Limb (tissue), 2 donors: ENCODE results near the gene HCFC1.

ENCODE experiments used
- DNase-seq, 2 donors: peaks; one replicate each; pipeline ENCODE4 v3.0.0-alpha.2; 2016; ENCODE audit errors: extremely low spot score in 2 of 2

Gene HCFC1

DNA sequence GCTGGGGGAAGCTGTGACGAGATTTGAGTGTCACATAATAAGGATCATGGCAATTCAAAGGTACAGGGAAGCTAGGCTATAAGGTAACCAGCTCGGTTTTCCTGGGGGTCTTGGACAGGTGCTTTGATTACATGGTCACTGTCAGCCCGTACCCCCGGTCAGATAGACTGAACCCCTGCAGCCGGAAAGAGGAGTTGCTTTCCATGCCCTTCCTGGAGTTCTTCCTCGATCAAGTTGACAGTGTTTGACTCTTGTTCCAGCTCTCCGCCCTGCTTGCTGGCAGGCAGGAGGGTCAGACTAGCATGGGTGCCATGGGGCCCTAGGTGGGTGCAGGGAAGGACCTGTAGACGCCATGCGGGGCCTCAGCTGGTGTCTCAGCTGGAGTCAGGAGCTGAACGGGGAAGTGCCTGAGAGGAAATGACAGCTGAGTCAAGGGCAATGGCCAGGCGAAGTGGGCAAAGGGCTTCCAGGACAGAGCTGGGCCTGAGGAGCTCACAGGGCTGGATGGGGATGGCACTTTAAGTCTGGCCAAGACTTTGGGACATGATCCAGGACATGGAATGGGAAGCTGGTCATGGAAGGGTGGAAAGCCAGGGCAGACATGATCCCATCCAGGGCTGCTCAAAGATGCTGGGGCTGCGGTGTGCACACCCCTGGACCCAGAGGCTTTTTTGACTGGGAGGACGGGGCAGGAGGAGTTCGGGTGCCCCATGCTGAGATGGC, 2.5 kb upstream of the HCFC1 start:
- DNase-seq: no peak

DNA sequence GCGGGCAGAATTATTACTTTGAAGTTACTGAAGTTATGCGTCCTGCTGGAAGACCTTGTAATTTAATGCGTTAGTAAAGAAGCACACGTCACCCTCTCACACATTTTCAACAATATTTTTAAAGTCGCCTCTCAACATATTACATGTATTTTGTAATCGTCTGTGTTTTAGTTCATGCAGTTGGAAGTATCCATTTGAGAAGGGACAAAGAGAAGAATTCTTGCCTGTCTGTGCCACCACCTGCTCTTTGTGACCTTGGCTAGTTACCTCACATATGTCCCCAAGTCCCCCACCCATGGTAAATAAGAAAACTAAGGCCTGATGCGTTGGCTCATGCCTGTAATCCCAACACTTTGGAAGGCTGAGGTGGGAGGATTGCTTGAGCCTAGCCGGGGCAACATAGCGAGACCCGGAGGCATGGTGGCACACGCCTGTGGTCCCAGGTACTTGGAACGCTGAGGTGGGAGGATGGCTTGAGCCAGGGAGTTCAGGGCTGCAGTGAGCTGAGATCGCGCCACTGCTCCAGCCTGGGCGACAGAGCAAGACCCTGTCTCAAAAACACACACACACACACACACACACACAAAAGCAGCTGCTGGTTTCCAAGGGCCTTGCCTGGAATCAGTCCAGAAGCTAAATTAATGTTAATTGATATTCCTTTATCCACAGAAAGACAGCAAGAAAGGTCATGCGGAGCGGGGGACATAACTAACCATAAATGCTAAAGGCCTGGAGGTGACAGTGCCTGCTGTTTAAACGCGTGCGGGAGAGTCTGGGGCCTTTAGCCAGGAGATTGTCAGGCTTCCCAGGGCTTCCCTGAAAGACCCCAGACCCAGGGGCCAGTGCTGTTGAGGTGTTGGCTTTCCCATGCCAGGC, 1.7 kb upstream of the HCFC1 start:
- no peak for DNase-seq

DNA sequence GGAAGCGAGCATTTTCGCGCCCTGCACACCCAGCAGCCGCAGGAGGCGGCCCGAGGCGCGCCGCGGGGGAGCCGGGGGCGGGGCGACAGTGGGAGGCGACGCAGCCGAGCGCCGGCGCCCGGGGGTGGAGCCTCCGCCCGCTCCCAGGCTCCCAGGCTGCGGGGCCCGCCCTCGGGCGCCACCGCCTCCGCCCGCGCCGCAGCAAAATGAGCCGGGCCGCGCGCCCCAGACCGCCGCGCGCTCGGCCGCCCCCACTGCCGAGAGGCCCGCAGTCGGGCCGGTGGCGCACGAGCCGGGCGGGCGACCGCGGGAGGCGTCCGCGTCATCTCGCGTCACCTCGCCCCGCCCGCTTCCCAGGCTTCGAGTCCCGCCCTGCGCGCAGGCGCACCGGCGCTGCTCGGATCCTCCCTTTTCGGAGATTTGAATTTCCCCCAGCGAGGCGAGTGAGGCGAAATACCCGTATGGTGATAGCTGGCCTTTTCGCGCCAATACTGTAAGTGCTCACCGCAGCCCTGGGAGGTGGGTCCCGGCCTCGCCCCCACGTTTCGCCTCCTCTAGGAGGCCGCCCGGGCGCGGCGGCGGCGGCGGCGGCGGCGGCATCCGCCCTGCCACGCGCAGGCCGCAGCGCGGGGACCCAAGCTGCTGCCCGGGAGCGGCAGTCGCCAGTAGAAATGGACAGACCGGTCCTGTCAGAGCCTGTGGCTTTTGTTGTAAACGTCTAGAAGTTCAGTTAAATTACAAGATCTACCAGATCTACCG, 929 bp upstream of the HCFC1 start, which contains the start of gene TMEM187:
Gene TMEM187 (plus strand): TSS at position 387 of the 759 bp plus-strand sequence. CDS start 9,309 bp downstream, outside the sequence.
- DNase-seq: peak; percentile 85 to 90

DNA sequence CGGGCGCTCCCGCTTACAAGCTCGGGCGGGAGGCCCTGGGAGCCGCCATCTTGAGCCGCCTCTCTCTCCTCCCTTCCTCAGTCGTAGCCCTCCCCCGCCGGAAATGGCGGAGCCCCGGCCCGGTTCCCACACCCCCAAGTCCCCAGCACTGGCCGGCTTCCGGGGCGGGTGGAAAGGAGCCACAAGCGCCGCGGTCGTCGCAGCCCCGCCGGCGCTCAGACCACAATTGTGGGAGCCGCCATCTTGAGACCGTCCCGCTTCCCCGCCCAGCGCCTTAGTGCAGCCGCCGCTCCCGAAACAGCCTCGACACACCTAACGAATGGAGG, 531 bp downstream of the HCFC1 start:
- DNase-seq: peak; percentile 71 to 89

DNA sequence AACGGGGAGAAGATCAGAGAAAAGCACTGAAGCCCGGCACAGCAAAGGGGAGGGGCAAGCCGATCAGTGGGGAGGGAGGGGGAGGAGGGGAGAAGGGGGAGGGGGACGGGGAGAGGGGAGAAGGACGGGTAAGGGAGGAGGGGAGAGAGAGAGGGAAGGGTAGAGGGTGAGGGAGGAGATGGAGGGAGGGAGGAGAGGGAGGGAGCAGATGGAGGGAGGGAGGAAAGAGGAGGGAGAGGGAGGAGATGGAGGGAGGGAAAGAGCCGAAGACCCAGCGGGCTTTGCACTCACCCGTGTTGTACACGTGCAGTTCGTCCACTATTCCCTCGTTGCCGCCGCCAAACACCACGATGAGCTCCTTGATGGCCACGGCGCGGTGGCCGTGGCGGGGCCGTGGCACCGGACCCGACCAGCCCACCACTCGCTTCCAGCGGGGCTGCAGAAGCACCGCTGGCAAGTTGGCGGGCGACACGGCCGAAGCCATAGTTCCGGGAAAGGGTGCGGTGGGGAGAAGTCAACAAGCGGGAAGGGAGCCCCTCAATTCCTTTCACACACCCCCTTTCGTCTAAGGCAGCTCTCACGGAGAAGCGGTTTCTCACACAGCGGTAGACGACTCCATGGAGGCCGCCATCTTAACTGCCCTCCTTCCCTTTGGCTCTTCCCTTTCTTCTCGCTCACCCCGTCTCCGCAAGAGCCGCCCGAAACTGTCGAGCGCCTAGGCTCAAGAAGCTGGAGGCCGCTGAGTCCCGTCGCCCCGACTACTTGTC, 1.1 kb downstream of the HCFC1 start:
- DNase-seq: peak; percentile 70 to 76

DNA sequence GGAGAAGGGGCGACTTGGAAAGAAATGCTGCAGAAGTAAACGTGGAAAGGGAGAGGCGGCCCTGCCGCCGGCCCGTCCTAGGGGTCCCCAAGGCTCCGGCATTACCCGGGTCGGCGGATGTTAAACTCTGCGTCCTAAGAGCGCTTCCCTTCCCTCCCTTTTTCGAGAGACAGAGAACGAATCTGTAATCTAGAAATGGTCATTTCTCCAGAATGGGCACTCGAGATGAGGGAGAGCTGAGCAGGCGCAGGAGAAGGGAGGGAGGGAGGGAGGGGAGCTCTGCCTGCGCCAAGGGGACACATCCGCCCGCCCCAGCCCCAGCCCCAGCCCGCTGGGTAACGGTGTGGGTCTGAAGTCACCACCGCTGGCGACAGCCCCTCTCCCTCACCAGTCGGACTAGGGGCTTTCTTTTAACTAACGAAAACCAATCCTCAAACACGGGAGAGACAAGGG, 1.7 kb downstream of the HCFC1 start:
- DNase-seq: no peak

DNA sequence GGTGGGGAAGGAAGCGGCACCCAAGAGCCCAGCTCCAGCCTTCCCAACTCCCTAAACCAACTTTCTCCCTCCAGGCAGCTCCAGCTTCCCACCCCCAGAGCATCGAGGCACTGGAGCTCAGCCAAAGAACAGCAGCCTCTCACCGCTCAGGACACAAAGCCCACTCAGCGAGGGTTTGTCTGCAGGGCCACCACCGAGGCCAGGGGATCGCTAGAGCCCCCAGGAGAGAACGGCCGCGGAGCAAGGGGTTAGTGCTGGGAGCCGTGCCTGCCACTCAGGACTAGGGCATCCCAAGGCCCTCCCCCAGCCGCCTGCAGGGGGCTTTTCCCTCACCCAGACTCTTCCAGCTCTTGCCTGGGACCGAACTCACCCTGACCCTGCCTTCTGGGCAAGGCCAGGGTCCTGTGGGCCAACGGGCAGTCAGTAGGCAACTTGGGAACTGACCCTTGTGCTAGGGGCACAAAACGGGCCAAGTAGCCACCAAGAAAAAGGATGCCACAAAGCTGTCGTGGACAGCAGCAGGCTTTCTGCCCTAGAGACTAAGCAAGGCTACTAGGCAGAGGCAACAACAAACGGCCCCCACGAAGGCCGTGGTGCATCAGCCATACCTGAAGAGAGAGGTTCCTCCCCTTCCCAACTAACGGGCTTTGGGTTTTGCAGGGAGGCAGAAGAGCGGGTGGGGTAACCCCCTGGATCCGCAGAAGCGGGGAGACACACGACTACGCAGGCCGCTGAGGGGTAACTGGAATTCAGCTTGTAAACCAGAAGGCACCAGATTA, 2.3 kb downstream of the HCFC1 start:
- no peak for DNase-seq

DNA sequence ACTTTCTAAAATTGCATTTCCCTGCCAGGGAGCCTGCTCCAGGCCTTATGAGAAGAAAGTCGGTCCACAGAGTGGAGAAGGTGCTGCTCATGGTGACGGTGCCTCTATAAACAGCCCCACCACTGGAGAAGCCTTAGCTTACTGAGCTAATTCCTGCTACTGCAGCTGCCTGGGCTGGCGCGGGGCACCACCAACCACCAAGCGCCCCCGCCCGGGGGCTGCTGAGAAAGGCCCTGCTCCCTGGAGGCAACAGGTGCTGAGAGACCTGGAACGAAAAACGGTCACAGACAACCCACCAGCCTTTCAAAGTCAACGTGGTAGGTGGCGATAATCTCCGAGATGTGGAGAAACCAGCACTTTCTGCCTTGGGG, 2.9 kb downstream of the HCFC1 start:
- DNase-seq: no peak

DNA sequence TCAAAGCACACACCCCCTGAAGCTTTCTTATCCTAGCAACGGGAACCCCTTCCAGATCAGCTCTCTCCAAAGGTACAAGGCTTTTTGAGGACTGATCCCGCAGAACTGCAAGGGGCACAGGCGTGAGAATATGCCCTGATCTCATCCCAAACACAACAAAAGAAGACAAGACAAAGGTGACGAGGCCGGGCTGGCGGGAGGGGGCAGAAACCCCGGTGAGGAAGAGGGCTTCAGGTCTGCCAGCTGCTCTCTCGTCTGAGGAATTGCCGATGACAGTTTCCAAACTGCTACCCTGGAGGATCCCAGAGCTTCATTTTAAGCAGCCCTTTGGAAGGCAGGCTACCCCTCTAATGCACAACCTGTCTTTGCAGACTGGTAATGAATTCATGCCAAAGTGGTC, 3.4 kb downstream of the HCFC1 start:
- DNase-seq: no peak

DNA sequence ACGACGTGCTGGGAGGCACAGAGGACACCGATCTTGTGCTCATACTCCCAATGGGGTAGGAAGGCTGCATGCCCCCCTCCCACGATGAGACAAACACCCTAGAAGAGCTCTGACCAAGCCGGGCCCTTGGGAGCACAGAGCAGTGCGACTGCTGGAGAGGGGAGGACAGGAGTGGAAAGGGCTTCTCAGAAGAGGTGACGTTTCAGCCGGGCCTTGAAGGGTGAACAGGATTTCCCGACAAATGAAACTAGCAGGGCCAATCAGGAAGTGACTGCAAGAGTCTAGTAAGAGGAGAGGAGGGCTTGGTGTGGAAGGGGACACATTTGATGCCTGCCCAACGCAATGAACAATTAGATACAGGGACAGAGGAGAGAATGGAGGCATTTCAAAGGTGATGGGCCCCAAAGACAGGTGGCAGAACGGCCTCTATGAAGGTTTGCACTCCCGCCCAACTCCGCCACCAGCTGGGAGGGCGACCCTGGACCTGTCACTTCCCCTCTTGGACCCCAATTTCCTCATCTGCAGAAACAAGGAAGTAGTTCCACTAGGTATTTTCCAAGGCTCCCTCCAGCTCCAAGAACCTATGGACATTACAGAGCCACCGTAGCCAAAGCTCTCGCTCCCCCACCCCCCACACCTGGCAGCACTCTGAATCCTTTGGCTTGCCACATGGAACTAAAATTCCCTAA, 3.9 kb downstream of the HCFC1 start:
- DNase-seq: no peak

DNA sequence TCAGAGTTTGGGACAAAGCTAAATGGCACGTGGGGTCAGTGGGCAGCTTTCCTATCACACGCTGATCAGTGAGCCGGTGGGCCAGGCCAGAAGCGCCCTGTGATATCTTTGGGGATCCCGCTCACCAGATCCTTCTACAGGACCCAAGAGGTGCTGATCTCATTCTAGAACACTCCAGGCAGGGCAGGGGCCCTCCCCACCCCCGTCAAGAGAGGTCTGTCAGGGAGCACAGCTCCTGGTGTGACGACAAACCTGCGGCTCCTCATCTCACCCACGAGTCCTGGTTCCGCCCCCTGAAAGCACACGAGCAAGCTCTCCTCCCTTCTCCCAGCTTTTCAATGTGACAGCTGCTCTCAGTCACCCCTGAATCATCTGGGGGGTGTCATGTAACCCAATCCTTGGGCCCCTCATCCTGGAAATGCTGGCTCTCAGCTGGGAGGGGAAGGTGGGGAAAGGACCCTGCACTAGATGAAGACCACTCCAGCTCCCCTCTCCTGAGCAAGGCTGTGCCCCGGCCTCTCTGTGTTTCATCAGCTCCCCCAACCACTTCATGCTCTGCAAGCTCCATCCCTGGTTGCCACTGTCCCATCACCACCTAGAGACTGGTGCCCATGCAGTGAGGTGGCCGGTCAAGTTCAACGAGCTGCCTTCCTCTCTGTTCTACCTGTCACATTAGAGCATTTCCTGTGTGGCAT, 4.6 kb downstream of the HCFC1 start:
- DNase-seq: no peak

DNA sequence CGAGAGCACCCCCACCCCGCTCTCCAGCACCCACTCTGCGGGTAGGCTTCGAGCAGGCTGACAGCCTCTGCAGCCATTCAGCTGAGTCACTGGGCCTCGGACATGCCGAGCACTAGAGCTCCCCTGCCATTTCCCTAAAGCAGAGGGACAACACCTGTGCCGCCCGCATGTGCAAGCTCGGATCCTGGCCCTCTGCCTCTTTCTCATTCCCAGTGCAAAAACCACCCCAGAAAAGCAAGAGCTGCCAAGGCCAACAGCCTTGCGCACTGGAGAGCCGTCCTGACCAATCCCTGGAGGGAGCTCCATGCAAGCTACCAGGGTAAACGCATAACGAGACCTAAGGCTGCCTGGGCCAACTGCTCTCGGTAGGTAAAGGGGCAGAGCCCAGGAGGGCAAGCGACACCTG, 5.3 kb downstream of the HCFC1 start:
- DNase-seq: no peak

DNA sequence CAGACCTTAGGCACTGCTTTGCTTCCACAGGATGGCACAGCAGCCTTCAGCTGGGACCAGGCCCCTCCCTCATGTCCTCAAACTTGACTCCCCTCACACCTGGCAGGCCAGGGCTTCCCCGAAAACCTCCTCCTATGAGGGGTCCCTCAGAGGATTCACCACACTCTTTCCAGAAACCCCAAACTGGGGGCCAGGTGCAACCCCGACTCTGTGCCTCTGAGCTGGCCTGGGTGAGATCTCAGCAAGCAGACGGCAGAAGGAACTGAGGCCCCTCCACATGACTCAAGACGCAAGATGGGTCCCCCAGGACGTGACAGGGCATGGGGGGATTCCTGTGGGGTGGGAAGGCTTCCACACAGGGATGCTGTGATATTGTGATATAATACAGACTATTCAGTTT, 6.2 kb downstream of the HCFC1 start:
- DNase-seq: no peak

DNA sequence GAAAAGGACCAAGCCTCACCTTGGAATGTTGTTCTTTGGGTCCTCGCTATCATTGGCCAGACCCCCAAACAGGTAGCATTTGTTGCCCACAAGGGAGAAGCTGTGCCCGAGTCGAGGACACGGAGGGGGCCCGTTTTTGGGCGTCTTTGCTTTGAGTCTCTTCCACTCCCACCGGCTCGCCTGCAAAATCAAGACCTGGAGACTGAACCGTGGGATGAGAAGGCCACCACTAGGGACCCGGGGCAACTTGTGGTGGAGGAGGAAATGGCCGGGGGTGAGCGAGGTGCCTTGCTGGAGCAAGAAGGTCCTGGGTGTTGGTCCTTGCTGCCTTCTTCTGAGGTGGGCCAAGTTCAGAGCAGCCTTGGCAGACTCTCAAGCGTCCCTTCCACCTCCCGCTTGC, 7.5 kb downstream of the HCFC1 start:
- DNase-seq: no peak

DNA sequence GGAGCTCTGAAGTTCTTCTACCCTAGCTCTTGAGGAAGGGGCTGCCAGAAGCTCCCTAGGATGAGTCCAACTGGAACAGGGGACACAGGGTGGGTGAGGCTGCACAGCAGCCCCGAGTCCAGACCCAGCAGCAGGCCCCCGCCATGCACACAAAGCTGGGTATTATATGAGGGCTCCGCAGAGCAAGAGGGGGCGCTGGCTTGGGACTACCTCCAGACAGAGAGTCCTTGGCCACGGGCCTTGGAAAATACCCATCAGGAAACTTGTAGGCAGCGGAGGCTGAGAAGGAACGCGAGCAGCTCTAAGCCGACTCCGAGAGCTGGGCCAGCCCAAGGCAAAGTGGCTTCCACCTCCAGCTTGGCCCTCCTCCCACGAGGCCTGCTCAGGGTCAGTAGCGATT, 8.1 kb downstream of the HCFC1 start:
- DNase-seq: no peak

DNA sequence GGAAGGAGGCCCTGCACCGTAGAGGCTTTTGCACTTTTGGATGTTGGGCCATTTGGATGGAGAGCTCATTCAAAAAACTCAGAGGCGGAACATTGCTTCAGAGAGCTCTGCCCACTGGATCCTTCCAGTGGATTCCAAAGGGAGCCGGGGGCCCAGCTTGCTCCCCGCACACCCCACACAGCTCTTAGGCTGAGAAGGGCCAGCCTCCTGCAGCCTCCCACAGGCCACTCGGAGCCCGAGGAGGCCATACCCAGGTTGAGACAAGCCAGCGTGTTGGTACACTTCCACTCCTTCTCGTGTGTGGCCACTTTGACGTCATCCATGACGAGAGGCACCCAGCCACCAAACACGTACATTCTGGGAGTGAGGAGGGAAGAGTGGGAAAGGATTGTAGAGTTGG, 10.3 kb downstream of the HCFC1 start:
- DNase-seq: no peak

DNA sequence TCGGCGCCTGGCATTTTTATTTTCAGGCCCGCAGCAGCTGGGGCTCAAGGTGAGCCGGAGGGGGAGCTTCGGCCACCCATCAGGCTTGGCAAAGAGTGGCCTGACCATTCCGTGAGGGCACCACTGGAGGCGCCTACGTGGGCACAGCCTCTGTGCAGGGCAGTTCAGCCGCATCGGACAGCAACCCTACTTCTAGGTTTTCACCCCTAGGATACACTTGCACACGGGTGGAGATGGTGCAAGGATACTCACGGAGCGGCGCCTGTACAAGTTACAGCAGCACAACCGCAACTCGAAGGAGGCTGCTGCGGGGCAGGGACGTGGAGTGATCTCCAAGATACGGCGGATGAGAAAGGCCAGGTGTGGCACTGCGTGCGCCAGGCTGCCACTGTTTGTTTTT, 10.8 kb downstream of the HCFC1 start:
- DNase-seq: no peak

DNA sequence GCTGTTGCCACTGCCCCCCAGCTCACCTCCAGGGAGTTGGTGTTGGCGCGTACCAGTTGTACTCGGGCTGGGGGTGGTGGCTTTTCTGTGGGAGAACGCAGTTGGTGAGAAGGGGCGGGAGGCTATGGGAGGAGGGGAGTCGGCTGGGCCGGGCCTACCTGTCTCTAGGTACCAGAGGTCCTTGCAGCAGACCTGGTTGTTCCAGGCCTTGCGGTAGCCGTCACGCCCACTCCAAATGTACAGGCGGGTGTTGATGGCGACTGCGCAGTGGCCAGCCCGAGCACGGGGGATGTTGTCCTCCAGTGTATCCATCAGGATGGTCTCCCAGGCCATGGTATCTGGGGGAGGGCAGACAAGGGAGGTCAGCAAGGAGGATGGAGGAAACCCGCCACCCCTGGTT, 11.5 kb downstream of the HCFC1 start:
- no peak for DNase-seq

DNA sequence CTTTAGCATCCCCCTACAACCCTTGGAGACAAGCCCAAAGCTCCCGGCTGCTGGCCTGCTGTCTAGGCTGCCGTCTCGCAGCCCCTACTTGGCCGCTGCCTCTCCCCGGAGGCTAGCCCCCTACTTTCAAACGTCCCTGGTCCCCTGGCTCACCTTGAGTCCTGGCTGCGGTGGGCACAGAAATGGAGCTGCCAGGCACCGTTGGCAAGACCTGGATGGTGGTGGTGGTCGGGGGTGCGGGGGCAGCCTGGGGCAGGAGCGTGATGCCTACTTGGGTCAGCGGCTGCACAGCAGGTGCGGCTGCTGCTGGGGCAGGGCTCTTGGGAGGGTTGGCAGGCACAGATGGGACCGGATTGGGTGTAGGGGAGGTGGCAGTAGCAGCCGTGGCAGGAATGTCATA, 12.0 kb downstream of the HCFC1 start:
- no peak for DNase-seq
